GM12873 (cell line): ENCODE measurements around the gene GPR21.

Source experiments
- CTCF ChIP-seq: IDR thresholded peaks from 2 replicates; pipeline ENCODE4 v1.5.1; 2012; ENCODE audit warnings: low read depth, mild to moderate bottlenecking, moderate library complexity, low read length, control low read depth; ENCODE audit not compliant: insufficient read depth; ENCODE audit errors: missing control alignments

The GPR21 gene

DNA sequence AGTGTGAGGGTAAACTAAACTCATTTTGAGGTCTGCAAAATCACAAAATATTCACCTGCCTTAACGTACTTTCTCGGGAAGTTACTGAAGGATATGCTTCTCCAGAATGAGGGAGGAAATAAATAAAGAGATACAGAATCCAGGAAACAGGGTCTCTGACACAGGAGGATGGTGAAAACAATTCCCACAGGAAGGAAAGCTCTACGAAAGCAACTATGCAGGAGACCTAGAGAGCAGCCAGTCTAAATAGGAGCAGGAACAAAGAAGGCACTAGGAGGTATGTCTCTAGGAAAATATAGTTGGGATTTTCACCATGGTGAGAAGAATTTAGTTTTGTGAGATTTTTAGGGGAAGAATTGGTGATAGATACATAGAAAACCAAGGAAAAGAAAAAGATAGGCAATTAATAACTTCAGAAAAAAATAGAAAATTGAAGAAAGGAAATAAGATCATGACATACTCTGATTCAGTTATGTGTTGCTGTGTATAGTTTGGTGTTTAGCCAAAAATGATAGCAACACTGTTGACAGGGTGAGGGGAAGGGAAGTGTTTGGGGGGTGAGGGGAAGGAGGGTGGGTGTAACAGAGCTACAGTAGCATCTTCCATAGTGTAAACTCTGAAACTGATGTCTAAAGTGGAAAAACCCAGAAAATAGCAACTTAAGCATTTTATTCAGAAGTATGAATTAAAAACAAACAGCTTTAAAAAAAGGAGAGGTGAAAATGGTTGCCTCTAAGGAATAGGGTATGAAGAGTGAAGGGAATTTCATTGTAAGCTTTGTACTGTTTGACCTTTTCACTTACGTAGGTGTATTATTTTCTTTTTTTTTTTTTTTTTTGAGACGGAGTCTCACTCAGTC is 9.8 kb downstream of the GPR21 start:
- no peak for TF ChIP-seq CTCF

GRCh38 chr9:123044586-123044985 is 11.1 kb downstream of the GPR21 start:
- TF ChIP-seq CTCF = no peak

- no peak for TF ChIP-seq CTCF
Observed at GRCh38 chr9:123046406-123047195, 13.1 kb downstream of the GPR21 start.

GRCh38 chr9:123048748-123049147 is 15.3 kb downstream of the GPR21 start:
- no peak for TF ChIP-seq CTCF

DNA sequence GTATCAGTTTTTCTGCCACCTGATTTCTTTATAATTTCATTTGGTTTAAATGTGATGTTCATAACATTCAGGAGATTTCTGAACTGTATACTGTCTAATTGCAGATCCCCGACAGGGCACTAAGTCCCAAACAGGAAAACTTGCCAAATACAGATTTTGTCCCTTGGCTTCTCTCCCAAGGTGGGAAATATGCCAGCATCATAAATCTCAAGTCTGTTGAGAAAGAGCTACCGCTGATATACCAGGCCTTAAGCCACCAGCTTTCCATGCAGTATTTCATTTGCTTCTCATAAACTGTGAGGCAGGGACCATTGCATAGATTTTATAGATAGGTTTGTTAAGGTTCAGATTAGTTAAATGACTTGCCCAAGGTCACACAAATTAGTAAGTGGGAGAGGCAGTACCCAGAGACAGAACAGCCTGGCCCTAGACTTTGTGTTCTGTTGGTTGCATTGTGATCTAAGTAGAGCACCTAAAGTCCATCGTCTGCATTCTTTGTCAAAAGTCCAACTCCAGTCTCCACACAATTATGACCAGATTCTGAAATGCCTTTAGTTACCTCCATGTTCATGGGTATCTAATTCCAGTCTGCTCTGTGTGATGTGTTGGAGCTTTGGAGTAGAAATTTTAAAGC is 16.2 kb downstream of the GPR21 start:
- TF ChIP-seq CTCF = no peak

DNA sequence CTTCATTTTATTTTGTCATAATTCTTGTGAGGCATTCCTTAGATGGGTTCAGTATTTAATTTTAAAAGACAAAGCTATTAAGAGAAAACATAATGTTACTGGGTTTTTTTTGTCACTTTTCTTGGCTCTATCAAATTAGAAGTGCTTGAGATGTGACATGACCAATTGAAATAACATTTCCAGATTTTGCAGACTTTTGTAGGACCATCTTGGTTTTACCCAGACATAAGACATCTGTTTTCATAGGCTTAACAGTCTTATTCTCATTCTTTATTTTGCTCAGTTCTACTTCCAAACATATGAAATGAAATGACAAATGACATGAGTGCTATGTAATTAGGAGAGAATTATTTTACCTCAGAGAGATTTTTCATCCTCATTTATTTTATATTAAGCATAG is 19.6 kb downstream of the GPR21 start:
- no peak for TF ChIP-seq CTCF

GRCh38 chr9:123053711-123054110 is 20.2 kb downstream of the GPR21 start:
- no peak for TF ChIP-seq CTCF
